GM08714 (cell line): Measurements from ENCODE around the gene FIBP.
A peak's percentile ranks its signal among the peaks of the same experiment; 100 is the strongest.

Experiments
- H3K4me3 ChIP-seq: fragments of 200-500 bp; sonication (Bioruptor generic); 2 replicates; pipeline ENCODE4 v1.5.1; 2014; ENCODE audit warnings: mild to moderate bottlenecking, low read length, inconsistent platforms
- ZNF274 ChIP-seq: IDR thresholded peaks from 2 replicates; pipeline ENCODE4 v1.6.1; 2012; ENCODE audit warnings: mild to moderate bottlenecking, low read depth, low read length

FIBP gene

GRCh38 chr11:65847746-65848145 is 40.5 kb downstream of the FIBP start:
- no peak overlapping the region for H3K4me3 ChIP-seq
- TF ChIP-seq ZNF274 = no peak

- H3K4me3 ChIP-seq = no peak overlapping the region
- no peak for TF ChIP-seq ZNF274
Observed at GRCh38 chr11:65844231-65844872, 43.9 kb downstream of the FIBP start.

- H3K4me3 ChIP-seq = no peak overlapping the region
- TF ChIP-seq ZNF274 = no peak
Observed at GRCh38 chr11:65843811-65844210, 44.5 kb downstream of the FIBP start.

GRCh38 chr11:65842144-65842543 is 46.1 kb downstream of the FIBP start:
- no peak overlapping the region for H3K4me3 ChIP-seq
- TF ChIP-seq ZNF274 = no peak

- no peak for TF ChIP-seq ZNF274
- peak overlapping the region; percentile 63; the same call in 1 of the 2 replicates for H3K4me3 ChIP-seq
Observed at GRCh38 chr11:65834202-65834601, 54.1 kb downstream of the FIBP start.
